Hypothalamus (tissue), 51 donors: Measurements from ENCODE around the gene GNA12.

Experiments
- DNase-seq, 51 donors: peaks; one replicate each; lab custom pipeline; 2025; lab: John Stamatoyannopoulos, UW

Gene GNA12

DNA sequence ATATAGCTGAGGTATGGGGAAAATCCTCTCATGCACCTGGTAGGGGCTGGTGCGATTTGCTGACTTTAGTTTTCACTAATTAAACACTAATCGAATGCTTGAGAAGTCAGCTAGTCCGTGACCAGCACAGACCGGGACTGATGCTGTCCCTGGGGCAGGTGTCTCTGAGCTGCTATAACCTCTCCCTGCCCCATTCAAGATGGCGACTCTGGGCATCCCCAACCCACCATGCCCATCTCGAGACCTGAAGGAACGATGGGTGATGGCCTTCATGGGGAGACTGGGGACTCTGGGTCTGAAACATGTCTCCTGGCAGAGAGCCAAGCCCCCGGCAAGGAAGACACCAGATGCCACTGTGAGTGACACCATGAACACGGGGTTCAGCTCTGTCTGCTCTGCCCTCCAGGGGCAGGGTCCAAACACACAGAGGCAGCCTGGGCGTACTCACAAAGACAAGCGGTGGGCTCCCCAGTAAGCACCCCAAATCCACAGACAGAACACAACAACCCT lies 57.4 kb downstream of the GNA12 start:
- DNase-seq, result no peak

DNA sequence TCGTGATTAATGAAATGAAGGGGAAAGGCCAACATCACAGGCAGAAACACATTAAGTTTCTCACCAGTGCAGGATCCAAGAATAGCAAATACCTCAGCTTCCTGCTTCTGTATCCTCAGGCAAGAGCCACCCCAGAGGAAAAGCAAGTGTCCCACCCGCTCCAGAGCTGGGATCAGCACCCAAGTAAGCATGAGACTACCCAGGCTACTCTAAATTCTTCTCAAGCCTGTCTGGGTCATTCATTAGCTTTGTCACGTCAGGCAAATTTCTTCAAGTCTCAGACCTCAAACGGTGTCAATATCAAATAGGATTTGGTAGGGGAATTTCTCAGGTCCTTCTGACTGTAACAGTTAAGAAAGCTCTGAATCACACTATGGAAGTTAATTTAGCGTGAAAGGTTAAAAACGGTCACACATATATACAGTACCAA lies 59.0 kb downstream of the GNA12 start:
- no peak for DNase-seq

- DNase-seq, result no peak
These were observed 61.5 kb downstream of the GNA12 start for GRCh38 chr7:2782565-2782964.

GRCh38 chr7:2782121-2782520 lies 62.0 kb downstream of the GNA12 start:
- no peak for DNase-seq

GRCh38 chr7:2781636-2782035 lies 62.5 kb downstream of the GNA12 start:
- DNase-seq, result no peak

- DNase-seq, result no peak
These were observed 65.1 kb downstream of the GNA12 start for GRCh38 chr7:2779051-2779450.

GRCh38 chr7:2777898-2778535 lies 66.1 kb downstream of the GNA12 start:
- no peak for DNase-seq

DNA sequence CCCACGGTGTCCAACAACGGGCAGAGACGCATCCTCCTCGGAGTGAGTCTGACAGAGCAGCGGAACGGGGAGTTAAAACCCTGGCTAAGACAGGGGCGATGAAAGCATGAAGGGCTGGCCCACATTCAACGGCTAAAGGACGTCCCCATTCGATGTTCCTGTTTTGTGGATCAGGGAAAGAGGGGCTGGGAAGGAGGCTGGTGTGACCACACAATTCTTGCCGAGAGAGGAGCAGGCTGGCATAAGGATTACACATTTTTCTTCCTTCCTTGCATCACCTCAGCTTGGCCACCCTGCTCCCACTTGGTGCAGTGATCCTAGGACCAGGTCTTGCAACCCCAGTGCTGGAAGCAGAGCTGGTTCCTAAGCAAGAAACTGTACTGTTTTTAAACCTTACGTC lies 67.7 kb downstream of the GNA12 start:
- DNase-seq, result no peak

DNA sequence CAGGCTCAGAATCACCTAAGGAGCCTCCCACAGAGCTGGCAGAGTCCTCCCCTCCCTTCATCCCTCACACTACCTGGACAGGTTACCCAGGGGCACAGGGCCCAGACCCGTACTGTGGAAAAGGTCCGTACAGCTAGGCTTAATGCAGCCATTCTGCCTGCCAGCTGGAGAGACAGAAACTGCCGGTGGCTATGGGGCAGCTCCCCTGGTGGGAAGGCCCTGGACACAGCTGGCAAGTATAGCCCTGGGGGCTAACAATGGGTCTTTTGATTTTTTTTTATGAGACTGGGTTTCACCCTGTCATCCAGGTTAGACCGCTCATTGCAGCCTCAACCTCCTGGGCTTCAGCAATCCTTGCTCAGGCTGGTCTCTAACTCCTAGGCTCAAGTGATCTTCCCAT lies 68.3 kb downstream of the GNA12 start:
- no peak for DNase-seq

DNA sequence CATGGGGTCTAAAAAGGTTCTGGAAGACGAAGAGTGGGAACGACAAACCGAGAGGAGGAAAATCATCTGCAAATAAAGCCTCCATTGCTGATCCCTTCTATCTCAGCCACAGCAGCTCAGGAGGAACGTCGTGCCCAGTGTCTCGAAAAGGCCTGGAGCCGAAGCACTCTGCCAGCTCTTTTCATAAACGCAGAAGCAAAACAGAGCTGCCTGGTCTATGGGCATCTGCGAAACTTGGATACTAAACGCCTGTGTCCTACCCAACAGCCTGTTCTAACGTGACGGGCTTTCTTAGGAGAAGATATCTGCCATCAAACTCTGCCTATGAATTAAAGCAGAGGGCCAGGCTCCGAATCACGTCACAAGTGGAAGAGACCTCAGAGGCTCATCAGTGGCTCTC lies 68.7 kb downstream of the GNA12 start:
- peak in 16 of 51 donors; percentile 16 to 68 (median 44) for DNase-seq

- peak in 2 of 51 donors; percentile 46 to 57 for DNase-seq
These were observed 69.2 kb downstream of the GNA12 start for GRCh38 chr7:2774935-2775334.

- DNase-seq, result no peak
These were observed 69.8 kb downstream of the GNA12 start for GRCh38 chr7:2774280-2774679.

DNA sequence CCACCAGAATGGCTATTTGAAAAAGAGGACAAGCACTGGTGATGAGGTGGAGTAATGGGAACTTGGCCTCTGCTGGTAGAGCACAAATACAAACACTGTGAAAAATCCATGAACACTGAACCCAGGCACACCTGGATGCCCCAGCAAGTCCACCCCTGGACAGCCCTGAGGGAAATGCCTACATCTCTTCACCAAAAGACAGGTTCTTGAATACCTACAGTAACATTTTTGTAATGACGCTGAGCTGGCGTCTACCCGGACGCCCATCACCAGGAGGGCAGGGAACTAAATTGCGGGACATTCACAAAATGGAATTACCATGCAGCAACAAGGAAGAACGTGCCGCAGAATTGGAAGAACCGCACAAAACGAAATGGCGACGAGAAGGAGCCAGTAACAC lies 70.5 kb downstream of the GNA12 start:
- no peak for DNase-seq

DNA sequence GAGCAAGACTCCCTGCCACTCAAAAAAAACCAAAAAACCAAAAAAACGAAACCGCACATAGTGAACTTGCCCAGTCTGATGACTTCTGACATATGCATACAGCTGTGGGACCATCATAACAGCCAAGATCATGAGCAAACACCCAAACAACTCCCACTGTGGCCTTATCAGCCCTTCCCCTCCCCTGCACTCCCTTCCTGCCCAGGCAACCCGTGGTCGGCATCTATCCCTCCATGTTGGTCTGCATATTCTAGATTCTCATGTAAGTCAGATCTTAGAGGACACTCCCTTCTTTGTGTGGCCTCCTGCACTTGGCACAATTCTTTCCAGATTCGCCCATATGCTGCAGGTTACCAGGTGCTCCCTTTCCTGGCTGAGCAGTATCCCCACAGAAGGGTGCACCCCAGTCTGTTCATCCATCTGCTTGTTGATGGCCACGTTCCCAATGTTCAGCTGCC lies 72.8 kb downstream of the GNA12 start:
- no peak for DNase-seq

DNA sequence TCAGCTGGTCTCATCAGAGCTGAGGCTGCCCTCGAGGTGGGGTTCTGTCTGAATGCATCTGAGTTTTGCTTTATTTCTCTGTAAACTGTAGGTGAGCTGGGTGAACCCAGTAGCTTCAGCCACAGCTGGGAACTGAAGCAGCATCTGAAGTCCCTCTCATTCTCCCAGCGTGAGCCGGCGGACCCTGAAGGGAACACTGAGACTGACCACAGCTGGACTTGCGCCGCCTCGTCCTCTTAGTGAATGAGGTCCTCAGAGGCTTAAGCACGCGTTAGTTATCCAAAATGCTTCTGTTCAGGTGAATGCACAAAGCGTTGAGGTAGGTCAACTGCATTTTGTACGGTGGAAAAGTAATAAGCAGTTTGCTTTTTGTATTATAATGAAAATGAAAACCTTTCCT lies 79.5 kb downstream of the GNA12 start:
- no peak for DNase-seq

DNA sequence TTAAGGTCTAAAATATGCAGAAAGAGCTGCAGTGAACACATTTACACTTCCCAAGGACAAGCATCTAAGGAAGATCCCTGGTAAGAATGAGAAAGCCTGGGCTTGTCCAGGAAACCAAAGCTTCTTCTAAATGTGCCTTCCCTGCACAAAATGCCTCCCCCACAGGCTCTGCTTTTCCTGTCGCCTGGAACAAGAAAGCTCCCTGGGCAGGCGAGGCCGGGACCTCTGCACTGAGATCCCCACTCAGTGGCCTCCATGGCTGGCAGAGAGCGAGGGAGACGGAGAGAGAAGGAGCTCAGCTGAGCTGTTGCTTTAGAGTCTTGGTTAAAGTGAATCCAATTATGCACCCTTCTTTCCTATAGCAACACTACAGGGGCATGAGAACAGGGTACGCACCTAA lies 80.5 kb downstream of the GNA12 start:
- peak in 1 of 51 donors; percentile 54 for DNase-seq

GRCh38 chr7:2761801-2762497 lies 82.2 kb downstream of the GNA12 start:
- no peak for DNase-seq

- DNase-seq, result no peak
These were observed 82.9 kb downstream of the GNA12 start for GRCh38 chr7:2761131-2761624.

DNA sequence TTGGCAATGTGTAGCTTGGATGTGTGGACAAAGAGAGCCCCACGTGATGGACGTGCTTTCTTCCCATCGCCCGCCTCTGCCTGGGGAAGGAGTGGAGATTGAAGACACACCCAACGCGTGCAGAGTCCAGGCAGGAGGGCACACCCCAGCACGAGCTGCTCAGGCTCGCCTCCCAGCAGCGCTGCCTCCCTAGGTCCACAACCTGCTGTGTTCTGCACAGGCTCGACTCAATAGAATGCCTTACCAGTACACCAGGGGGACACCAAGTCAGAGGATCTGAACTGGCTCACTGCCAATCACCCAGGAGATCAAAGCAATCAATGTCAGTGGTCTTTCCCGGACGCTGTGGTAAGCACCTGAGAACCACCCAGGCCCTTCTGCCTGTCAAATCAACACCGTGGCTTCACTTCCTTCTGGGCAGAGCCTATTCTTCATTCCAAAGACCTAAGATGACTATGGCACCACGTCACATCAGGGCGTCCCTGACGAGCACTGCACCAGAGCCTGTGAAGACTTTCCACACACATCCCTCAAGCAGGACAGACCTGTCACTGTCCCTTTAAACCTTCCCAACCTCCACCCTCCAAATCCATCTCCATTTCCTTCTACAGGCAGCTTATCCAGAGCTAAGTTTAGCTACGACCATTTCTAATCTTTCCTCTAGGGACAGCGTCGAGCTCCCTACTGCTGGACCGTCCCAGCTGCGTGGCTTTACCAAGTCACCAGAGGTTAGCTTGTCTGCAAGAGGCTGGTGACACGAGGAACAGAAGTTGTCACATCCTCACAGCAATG lies 83.8 kb downstream of the GNA12 start:
- peak in 9 of 51 donors; percentile 20 to 69 (median 39) for DNase-seq

DNA sequence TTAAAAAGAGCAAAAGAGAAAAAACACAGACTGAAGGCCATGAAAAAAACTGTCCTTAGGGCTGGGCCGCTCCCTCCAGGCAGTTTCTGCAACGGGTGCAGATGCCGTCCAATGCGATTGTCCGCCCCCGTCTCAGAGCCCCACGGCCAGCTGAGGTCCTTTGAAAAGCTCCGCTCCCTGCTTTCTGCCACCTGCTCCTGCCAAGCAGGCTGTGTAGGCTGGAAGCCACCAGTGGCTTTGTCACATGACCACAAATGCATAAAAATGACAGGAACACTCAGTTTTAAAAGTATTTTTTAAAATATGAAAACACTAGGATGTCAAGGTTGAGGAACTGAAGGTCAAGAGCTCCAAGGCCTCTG lies 84.4 kb downstream of the GNA12 start:
- DNase-seq, result peak in 18 of 51 donors; percentile 17 to 57 (median 40)
